HG03095 (cell line): Measurements from ENCODE around the gene ATP5ME.

Source experiments
- ATAC-seq: cut with Tn5 transposase; IDR thresholded peaks from one replicate; pipeline ENCODE4 v1.9.1; 2021; ENCODE audit warnings: moderate library complexity; ENCODE audit not compliant: unreplicated experiment

The ATP5ME gene

DNA sequence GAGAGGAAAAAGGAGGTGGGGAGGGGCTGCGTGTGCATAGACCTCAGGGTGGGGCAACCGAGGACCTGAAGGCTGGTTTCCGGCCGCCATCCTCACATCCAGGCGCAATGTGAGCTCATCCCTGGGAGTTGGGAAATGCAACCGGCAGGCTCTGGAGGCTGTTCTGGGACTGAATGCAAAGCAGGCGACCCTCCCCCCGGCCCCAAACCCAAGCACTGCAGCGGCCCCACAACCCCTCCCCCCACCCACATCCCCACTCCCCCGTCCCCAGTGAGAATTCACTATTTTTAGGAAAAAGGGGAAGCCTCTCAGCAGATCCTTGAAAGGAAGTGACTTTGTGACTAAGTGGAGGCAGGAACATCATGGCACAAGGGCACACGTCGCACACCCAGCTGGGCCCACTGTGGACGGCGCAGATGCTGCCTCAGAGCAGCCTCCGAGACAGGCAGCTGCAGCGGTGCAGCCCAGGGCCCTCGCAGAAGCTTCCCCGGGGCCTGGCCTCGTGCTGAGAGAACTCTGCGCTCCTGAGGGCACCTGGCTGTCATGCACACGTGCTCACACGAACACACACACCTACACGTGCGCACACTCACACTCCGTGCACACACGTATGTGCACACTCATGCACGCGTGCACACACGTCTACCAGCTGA is 50.0 kb downstream of the ATP5ME start:
- no peak for ATAC-seq

DNA sequence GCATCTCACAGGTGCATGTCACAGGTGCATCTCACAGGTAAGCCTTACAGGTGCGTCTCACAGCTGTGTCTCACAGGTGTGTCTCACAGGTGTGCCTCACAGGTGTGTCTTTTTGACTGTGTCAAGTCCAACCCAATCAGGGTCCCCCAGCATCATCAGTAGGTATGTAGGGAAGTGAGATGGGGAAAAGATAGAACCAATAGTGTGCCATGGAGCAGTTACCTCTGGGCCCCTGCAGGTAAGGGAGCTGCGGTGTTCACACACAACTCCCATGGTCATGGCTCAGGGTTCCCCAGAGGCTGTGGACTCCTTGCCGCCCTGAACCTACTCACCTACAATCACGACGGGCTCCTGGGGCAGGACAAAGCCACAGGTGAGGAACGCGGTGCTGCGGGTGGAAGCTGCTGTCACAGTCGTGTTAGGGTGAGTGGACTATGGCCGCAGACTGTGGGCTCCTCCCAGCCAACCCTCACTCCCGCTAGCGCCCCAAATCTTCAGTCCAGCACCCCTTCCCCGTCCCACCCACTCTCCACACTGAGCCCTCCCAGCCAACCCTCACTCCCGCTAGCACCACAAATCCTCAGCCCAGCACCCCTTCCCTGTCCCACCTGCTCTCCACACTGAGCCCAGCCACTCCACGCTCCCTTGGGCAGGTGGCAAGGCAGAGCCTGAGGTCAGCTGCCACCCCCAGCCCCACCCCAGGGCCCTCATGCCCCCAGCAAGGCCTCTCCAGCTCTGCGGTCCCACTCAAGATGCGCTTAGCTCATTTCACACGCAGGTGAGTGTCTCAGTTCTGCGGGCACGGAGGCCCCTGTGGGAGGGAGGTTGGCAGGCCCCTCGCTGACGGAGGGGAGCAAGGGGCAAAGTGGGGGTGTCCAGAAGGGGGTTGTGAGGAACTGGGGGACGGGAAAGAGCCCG is 50.8 kb downstream of the ATP5ME start:
- no peak for ATAC-seq
